HepG2 (cell line): ENCODE measurements around the gene SEM1. TPM values are rescaled to one million over a fixed set of nuclear protein-coding genes. Genes with fewer than 3 reads are reported as not detected.

Source experiments
- ATAC-seq: fragments of 200-7000 bp; cut with Tn5 transposase; 3 replicates; pipeline ENCODE4 v1.9.1; 2020; ENCODE audit warnings: mild to moderate bottlenecking, moderate library complexity
- BruUV-seq: library from RNA; stranded (reverse); fragments of 400-500 nt; replicated peaks from 2 replicates; lab custom pipeline; 2021; lab: Mats Ljungman, UMichigan
- CTCF ChIA-PET: fragments of 300-600 bp; formaldehyde crosslinking; extraction: SDS; loops from one replicate; lab custom pipeline; 2021; ENCODE audit warnings: low total read pairs, inconsistent platforms, low intra/inter-chr PET ratio; lab: Yijun Ruan, JAX
- POLR2A ChIA-PET: fragments of 350-600 bp; sonication (Branson Sonifier 250); formaldehyde crosslinking; loops from one replicate; lab custom pipeline; 2020; ENCODE audit warnings: antibody characterized with exemption, inconsistent platforms; lab: Yijun Ruan, JAX
- DNase-seq: peaks from one replicate; pipeline ENCODE4 v3.0.0-alpha.2; 2015; ENCODE audit warnings: low spot score
- FAIRE-seq: peaks from 3 replicates; lab custom pipeline; 2011; peaks lifted over from hg19 to GRCh38; lab: Jason Lieb, UNC
- H2AFZ ChIP-seq: one replicate; pipeline ENCODE4 v1.6.1; 2011; ENCODE audit warnings: low read length, inconsistent platforms
- H3K27ac ChIP-seq: fragments of 300-600 bp; 3 replicates; pipeline ENCODE4 v1.8.0; 2011; ENCODE audit warnings: mixed run types, mild to moderate bottlenecking, mixed read lengths, low read length, inconsistent platforms; ENCODE audit not compliant: insufficient read depth; ENCODE audit errors: extremely low read length
- H3K27me3 ChIP-seq, 2 experiments: fragments of 200-600 bp in 1 of 2; 2 replicates in 1 of 2; 3 replicates in 1 of 2; pipeline versions ENCODE4 v1.6.0 to v1.8.0; 2011; ENCODE audit warnings: low read length in 2 of 2, mild to moderate bottlenecking in 2 of 2, moderate library complexity in 2 of 2, inconsistent platforms in 1 of 2; ENCODE audit not compliant: insufficient read depth in 2 of 2, control insufficient read depth in 1 of 2
- H3K36me3 ChIP-seq, 2 experiments: fragments of 200-600 bp in 1 of 2; replicated peaks in 1 of 2; 2 replicates in 1 of 2; 3 replicates in 1 of 2; pipeline versions ENCODE4 v1.5.1 to v1.8.0; 2011; ENCODE audit warnings: low read length in 2 of 2, inconsistent platforms in 1 of 2; ENCODE audit not compliant: insufficient read depth in 2 of 2, control insufficient read depth in 1 of 2
- H3K4me1 ChIP-seq: 2 replicates; pipeline ENCODE4 v1.5.1; 2012; ENCODE audit warnings: low read length, inconsistent platforms; ENCODE audit not compliant: insufficient read depth
- H3K4me2 ChIP-seq: 2 replicates; pipeline ENCODE4 v1.6.0; 2011; ENCODE audit warnings: low read depth, low read length, inconsistent platforms
- H3K4me3 ChIP-seq, 3 experiments: fragments of 200-600 bp in 1 of 3; sonication (generic), shearing (Covaris generic) in 1 of 3; replicated peaks in 1 of 3; 2 replicates each; pipeline ENCODE4 v1.5.1; 2011 to 2016; ENCODE audit warnings: low read length in 3 of 3, inconsistent platforms in 2 of 3, low read depth in 2 of 3, mild to moderate bottlenecking in 2 of 3, control low read depth in 1 of 3, mixed read lengths in 1 of 3; ENCODE audit not compliant: insufficient read depth in 1 of 3
- H3K79me2 ChIP-seq: one replicate; pipeline ENCODE4 v1.6.1; 2011; ENCODE audit warnings: low read length, inconsistent platforms; ENCODE audit not compliant: insufficient read depth
- H3K9ac ChIP-seq: 2 replicates; pipeline ENCODE4 v1.6.0; 2011; ENCODE audit warnings: mild to moderate bottlenecking, low read depth, low read length, inconsistent platforms; ENCODE audit not compliant: insufficient read depth
- H3K9me3 ChIP-seq: 2 replicates; pipeline ENCODE4 v1.5.1; 2012; ENCODE audit warnings: mild to moderate bottlenecking, low read length
- H4K20me1 ChIP-seq: 2 replicates; pipeline ENCODE4 v1.6.0; 2011; ENCODE audit warnings: inconsistent platforms, mild to moderate bottlenecking, low read length, moderate library complexity; ENCODE audit not compliant: insufficient read depth
- ARID5B ChIP-seq: IDR thresholded peaks from 2 replicates; pipeline ENCODE4 v1.4.0; 2020; ENCODE audit warnings: mild to moderate bottlenecking, missing genetic modification reagents
- CBX2 ChIP-seq, 2 experiments: fragments of 200-600 bp in 1 of 2; sonication (generic); formaldehyde crosslinking in 1 of 2; IDR thresholded peaks; 2 replicates each; pipeline versions ENCODE4 v1.7.0 to v1.8.1; 2018 to 2022; ENCODE audit warnings: low read depth in 2 of 2, low read length in 1 of 2, mild to moderate bottlenecking in 1 of 2, missing genetic modification reagents in 1 of 2
- DZIP1 ChIP-seq: sonication (generic); formaldehyde crosslinking; IDR thresholded peaks from 2 replicates; pipeline ENCODE4 v1.5.0; 2020; ENCODE audit warnings: mild to moderate bottlenecking, missing genetic modification reagents
- HDAC1 ChIP-seq: sonication (generic); formaldehyde crosslinking; IDR thresholded peaks from 2 replicates; pipeline ENCODE4 v1.5.1; 2020; ENCODE audit warnings: mild to moderate bottlenecking, missing genetic modification reagents
- HIC2 ChIP-seq: sonication (generic); formaldehyde crosslinking; IDR thresholded peaks from 2 replicates; pipeline ENCODE4 v1.9.0; 2022; ENCODE audit warnings: low read depth, missing genetic modification reagents
- HNF4G ChIP-seq, 2 experiments: sonication (generic) in 1 of 2; formaldehyde crosslinking in 1 of 2; IDR thresholded peaks; 2 replicates each; pipeline versions ENCODE4 v1.4.0 to v1.6.1; 2011 to 2020; ENCODE audit warnings: borderline replicate concordance in 2 of 2, low read depth in 2 of 2, mild to moderate bottlenecking in 2 of 2, low read length in 1 of 2, missing genetic modification reagents in 1 of 2, moderate library complexity in 1 of 2
- KDM2A ChIP-seq: sonication (generic); formaldehyde crosslinking; IDR thresholded peaks from 2 replicates; pipeline ENCODE4 v1.4.0; 2020; ENCODE audit warnings: low read depth, missing genetic modification reagents, borderline replicate concordance
- STAT5B ChIP-seq: sonication (generic); formaldehyde crosslinking; IDR thresholded peaks from 2 replicates; pipeline ENCODE4 v1.4.0; 2020; ENCODE audit warnings: missing genetic modification reagents
- YEATS2 ChIP-seq: sonication (generic); formaldehyde crosslinking; IDR thresholded peaks from 2 replicates; pipeline ENCODE4 v1.4.0; 2020; ENCODE audit warnings: missing genetic modification reagents, borderline replicate concordance
- ZNF101 ChIP-seq: sonication (generic); formaldehyde crosslinking; IDR thresholded peaks from 2 replicates; pipeline ENCODE4 v1.4.0; 2020; ENCODE audit warnings: mild to moderate bottlenecking, low read depth, missing genetic modification reagents, borderline replicate concordance
- ZNF180 ChIP-seq: sonication (generic); formaldehyde crosslinking; IDR thresholded peaks from 2 replicates; pipeline ENCODE4 v1.4.0; 2020; ENCODE audit warnings: low read depth, missing genetic modification reagents, borderline replicate concordance
- ZNF598 ChIP-seq: sonication (generic); formaldehyde crosslinking; IDR thresholded peaks from 2 replicates; pipeline ENCODE4 v1.5.1; 2020; ENCODE audit warnings: mild to moderate bottlenecking, missing genetic modification reagents, borderline replicate concordance
- WGBS: methylation state at CpG from one replicate; pipeline ENCODE4 v1.1.6; 2017; ENCODE audit warnings: low lambda C conversion rate; 5-methylcytosine and 5-hydroxymethylcytosine counted together
- in situ Hi-C: cut with HindIII; loops from 2 replicates; pipeline ENCODE4 v1.10.0; 2017; ENCODE audit warnings: low pct_unique_long_range_greater_than_20kb; ENCODE audit not compliant: extremely low pct_ligation_motif_present
- intact Hi-C: fragments of 100-400 bp; cut with micrococcal nuclease; formaldehyde crosslinking; loops from one replicate; pipeline ENCODE4 v1.10.0; 2022; ENCODE audit not compliant: unreplicated experiment
- polyA plus RNA-seq, 8 experiments: library from polyadenylated mRNA; depleted of rRNA in 3 of 8; stranded (reverse) in 7 of 8; unstranded in 1 of 8; fragments of >200 nt; fragmentation: Illumina TruSeq in 4 of 8; extraction: Trizol in 4 of 8; gene quantifications; 2 replicates each; pipeline versions ENCODE4 v1.2.1 to v1.2.3, GENCODE V29; 2011 to 2016; ENCODE audit warnings: low read depth in 4 of 8, missing spikeins in 1 of 8, mixed read lengths in 1 of 8; ENCODE audit not compliant: insufficient read depth in 1 of 8
- total RNA-seq, 5 experiments: library from RNA; depleted of rRNA; stranded (reverse); fragments of >200 nt; fragmentation: Illumina TruSeq; extraction: Trizol; gene quantifications; 2 replicates each; pipeline ENCODE4 v1.2.3, GENCODE V29; 2016; ENCODE audit warnings: low read depth in 1 of 5
- TF ChIP-seq, protein P1 (sequence below): IDR thresholded peaks from 2 replicates; pipeline ENCODE4 v1.6.1; 2012; ENCODE audit warnings: inconsistent platforms
- TF ChIP-seq, protein P2 (sequence below): sonication (generic); formaldehyde crosslinking; IDR thresholded peaks from 2 replicates; pipeline ENCODE4 v1.8.1; 2023; ENCODE audit warnings: mild to moderate bottlenecking, missing genetic modification reagents

SEM1 gene
- total and polyA plus RNA-seq, 2 of the 13 experiments (the other 11 are each of a cell fraction or from before 2014, with no cell fraction given) = 40.7 to 174 TPM

GRCh38 chr7:96663871-96664445 lies 45.7 kb downstream of the SEM1 start:
- H3K4me3 ChIP-seq = no peak overlapping the region
- FAIRE-seq (no peak), ATAC-seq (no peak), DNase-seq (no peak)
- H4K20me1 ChIP-seq = no peaks in the 10 kb centered on the region
- no peak overlapping the region for H2AFZ ChIP-seq
- no peak overlapping the region for H3K9ac ChIP-seq
- H3K27me3 ChIP-seq = no peaks in the 10 kb centered on the region
- POLR2A ChIA-PET = no interaction called here
- CTCF ChIA-PET = no interaction called here
- no TSS peak for BruUV-seq
- no peak overlapping the region for H3K27ac ChIP-seq
- no peaks in the 10 kb centered on the region; a peak in 1 of 5 replicates for H3K36me3 ChIP-seq
- no peaks in the 10 kb centered on the region for H3K79me2 ChIP-seq
- H3K9me3 ChIP-seq = no peaks in the 10 kb centered on the region
- 70% methylated on average over 3 of the region's 3 CpGs for WGBS
- H3K4me2 ChIP-seq = no peak overlapping the region
- in situ Hi-C loops (no loop called here), intact Hi-C loops (no loop called here)
- no peaks in the 10 kb centered on the region for H3K4me1 ChIP-seq
- TF ChIP-seq, protein P1, sequence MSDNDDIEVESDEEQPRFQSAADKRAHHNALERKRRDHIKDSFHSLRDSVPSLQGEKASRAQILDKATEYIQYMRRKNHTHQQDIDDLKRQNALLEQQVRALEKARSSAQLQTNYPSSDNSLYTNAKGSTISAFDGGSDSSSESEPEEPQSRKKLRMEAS = no peak
- TF ChIP-seq, protein P2, sequence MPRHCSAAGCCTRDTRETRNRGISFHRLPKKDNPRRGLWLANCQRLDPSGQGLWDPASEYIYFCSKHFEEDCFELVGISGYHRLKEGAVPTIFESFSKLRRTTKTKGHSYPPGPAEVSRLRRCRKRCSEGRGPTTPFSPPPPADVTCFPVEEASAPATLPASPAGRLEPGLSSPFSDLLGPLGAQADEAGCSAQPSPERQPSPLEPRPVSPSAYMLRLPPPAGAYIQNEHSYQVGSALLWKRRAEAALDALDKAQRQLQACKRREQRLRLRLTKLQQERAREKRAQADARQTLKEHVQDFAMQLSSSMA (CRISPR knock-in tag) = no peak
- TF ChIP-seq STAT5B (CRISPR knock-in tag) (no peak), KDM2A (CRISPR knock-in tag) (no peak), ZNF598 (CRISPR knock-in tag) (no peak), YEATS2 (CRISPR knock-in tag) (no peak), HDAC1 (CRISPR knock-in tag) (no peak), HNF4G (IDR thresholded peaks at IDR 0.05; ENCODE audit: borderline replicate concordance, low read depth, low read length) (no peak), HNF4G (CRISPR knock-in tag; IDR thresholded peaks at IDR 0.05; ENCODE audit: borderline replicate concordance, low read depth) (no peak), DZIP1 (no peak), ARID5B (CRISPR knock-in tag) (no peak), ZNF101 (CRISPR knock-in tag) (no peak), CBX2 (IDR thresholded peaks at IDR 0.05; ENCODE audit: low read depth, low read length) (no peak), CBX2 (CRISPR knock-in tag; IDR thresholded peaks at IDR 0.05; ENCODE audit: low read depth) (no peak), HIC2 (no peak), ZNF180 (CRISPR knock-in tag) (no peak)
